ENCODE results near the gene ZMYND8.
"Not testable (repeated sequence)": the region's sequence is repeated elsewhere in the genome, so short reads cannot be mapped to it uniquely, and the experiment has no call there.

ZMYND8 gene

GRCh38 chr20:47284373-47284772, 72.1 kb downstream of the ZMYND8 start:
- DNase-seq: no peak

DNA sequence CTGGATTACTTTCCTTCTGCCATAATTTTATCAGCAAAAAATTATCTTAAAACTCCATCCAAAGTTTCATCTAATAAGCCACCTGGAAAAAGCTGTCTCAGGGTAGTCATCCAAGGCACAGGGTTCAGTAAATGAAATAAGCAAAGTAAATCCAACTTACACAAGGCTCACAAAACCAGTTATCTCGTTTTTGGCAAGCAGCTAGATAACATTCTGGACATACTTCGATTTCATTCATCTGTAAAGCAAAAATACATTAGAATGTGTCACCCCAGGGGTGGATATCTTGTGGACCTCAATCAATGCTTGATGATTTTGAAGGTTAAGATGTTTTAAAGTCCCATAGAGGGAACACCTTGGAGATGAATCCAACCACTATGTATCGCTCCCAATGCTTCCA, 73.1 kb downstream of the ZMYND8 start:
- DNase-seq: no peak

DNA sequence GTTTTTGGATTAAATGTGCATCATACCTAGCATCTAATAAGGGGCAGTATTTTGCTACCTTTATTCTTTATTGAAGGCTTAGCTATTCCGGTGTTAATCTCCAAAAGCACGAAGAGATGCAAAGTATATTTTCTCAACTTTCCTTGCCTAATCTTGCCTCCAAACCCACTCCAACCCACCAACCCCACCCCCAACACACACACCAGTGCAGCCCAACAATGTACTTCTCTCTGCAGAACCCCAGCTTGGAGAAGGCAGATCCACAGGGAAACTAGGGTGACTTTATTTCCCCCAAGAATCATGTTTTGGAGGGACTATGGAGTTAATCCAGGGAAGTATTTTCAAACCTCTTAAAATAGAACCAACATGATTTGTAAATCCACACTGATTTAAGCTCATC, 73.6 kb downstream of the ZMYND8 start:
- no peak for DNase-seq

- no peak for DNase-seq
These were observed 75.1 kb downstream of the ZMYND8 start for GRCh38 chr20:47281376-47281775.

DNA sequence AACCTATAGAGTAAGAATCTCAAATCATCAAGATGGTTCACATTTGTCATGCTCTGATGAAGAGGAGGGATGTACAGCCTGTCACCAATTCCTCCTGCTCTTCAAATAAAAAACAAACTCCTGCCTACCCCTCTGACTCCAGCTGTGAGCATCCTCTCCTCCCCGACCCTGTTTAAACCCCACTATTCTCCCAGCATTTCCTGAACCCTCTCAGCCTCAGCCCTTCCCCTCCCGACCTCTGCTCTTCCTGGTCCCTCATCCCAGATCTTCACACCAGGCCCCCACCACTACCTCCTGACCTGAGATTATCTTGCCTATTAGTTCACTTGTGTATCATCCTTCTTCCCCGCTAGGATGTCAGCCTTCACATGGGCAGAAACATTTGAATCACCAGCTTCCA, 75.8 kb downstream of the ZMYND8 start:
- no peak for DNase-seq

DNA sequence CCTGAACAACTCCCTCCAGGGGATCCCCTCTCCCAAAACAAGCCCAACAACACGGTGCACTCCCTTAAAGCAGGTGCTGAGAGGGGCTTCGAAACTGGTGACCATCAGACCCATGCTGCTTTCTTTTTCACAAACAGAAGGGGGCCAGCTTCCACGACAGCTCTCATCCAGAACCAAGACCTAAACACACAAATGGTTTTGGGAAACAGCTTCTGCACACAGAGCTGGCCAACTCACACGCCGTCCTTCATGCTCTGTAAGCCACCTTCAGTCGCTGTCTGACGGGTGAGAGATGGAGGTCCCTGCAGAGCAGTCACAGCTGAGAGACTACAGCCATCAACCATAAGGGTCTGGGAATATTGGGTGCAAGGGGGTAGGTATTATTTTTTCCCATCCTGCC, 76.3 kb downstream of the ZMYND8 start:
- DNase-seq: no peak

GRCh38 chr20:47278907-47279348, 77.6 kb downstream of the ZMYND8 start:
- no peak for DNase-seq

GRCh38 chr20:47277535-47277872, 79.0 kb downstream of the ZMYND8 start:
- not testable (repeated sequence) for DNase-seq

DNA sequence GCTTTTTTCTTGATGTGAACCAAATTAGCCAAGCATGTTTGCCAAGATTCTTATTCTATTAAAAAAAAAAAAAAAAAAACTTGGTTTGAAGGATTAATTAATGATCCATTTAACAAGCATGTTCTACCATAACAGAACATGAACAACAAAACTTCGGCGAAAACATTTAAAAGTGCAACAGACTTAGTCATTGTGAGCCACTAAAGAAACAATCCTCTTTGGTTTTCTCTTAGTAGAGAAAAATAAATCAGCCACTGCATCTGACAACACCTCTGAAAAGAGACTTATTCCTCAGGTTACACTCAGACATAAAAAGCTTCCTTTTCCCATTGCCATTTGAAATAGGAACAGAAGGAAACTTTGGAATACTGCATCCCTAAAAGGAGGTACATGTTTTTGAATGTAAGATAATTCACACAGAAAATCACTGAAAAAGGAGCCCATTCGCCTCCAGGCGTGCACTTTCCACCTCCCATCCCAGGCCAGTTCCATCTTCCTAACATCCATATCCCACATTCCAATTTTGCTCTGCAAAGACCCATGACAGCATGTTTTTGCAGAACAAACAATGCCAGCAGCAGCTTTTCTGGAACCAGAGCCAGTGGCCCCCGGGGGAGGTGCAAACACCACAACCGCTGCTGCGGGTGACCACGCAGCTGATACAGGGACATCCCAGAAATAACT, 79.5 kb downstream of the ZMYND8 start:
- DNase-seq: no peak

- no peak for DNase-seq
These were observed 80.2 kb downstream of the ZMYND8 start for GRCh38 chr20:47276251-47276650.

DNA sequence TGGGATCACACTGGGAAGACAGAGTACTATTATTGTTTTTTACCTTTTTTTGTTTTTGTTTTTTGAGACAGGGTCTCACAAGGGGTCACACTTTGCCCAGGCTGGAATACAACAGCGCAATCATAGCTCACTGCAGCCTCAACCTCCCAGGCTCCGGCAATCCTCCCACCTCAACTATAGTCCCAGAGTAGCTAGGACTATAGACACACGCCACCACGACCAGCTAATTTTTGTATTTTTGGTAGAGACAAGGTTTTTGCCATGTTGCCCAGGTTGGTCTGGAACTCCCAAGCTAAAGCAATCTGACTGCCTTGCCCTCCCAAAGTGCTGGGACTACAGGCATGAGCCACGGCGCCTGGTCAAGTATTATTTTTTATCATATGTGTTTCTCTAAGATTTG, 81.0 kb downstream of the ZMYND8 start:
- DNase-seq: no peak

- DNase-seq: no peak
These were observed 81.9 kb downstream of the ZMYND8 start for GRCh38 chr20:47274401-47275108.

- DNase-seq: no peak
These were observed 82.8 kb downstream of the ZMYND8 start for GRCh38 chr20:47273591-47274235.

DNA sequence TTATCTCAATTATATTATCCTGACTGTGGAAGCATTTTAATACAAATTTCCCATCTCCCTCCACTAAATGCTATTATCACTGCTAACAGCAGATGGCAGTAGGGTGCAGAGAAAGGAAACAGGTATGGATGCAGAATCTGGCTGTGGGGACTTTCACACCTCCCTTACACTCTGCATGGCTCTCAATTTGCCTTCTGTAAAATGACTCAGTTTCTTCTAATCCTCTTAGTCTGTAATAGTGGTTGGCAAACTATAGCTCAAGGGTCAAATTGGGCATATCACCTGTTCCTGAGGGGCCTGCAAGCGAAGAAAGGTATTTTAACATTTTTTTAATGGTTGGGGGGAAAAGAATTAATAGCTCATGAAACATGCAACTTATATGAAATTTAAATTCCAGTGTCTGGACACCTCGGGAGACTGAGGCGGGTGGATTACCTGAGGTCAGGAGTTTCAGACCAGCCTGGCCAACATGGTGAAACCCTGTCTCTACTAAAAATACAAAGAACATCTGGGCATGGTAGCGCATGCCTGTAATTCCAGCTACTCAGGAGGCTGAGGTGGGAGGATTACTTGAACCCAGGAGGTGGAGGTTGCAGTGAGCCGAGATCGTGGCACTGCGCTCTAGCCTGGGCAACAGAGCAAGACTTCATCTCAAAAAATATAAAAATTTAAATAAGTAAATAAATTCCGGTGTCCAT, 83.5 kb downstream of the ZMYND8 start:
- DNase-seq: no peak

GRCh38 chr20:47271046-47271615, 85.4 kb downstream of the ZMYND8 start:
- no peak for DNase-seq

DNA sequence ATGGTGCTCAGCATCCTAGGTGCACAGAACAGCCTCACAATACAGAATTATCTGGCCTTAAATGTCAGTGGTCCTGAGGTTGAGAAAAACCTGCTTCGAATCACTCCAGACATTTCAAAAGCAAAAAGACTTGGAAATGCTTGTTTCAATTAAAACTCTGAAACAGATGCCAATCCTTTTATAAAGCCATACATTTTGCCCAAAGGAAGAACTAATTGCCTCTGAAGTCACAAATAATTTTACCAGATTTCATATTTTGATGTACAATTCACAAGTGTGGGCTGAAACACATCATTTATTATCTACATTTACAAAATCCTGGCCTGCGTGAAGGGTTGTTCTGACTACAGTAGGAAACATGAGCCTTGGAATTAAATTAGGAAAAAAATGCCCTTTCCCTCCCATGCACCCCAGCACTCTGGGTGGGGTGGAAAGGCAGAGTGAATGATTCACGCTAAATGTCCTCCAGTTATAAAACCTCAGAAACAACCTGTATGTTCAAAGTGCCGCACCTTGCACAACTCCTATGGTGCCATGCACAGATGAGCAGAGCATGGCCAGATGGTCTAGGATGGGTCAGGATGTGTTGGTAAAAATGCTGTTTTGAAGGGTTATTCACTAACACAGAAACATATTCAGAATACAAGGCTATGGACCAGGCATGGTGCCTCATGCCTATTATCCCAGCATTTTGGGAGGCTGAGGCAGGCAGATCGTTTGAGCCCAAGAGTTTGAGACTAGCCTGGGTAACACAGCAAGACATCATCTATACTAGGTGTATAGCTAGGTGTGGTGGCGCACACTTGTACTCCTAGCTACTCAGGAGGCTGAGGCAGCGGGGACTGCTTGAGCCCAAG, 87.0 kb downstream of the ZMYND8 start:
- no peak for DNase-seq

GRCh38 chr20:47267621-47268020, 88.9 kb downstream of the ZMYND8 start:
- no peak for DNase-seq

GRCh38 chr20:47266847-47267515, 89.5 kb downstream of the ZMYND8 start:
- no peak for DNase-seq

GRCh38 chr20:47265984-47266383, 90.5 kb downstream of the ZMYND8 start:
- no peak for DNase-seq

- DNase-seq: no peak
These were observed 91.3 kb downstream of the ZMYND8 start for GRCh38 chr20:47265214-47265613.

- not testable (repeated sequence) for DNase-seq
These were observed 92.2 kb downstream of the ZMYND8 start for GRCh38 chr20:47264137-47264769.

Measured in NCI-H1436 treated with DMSO at 0.1 percent for 48 hours (cell line).